ENCODE data around the gene MICALL2. TPM values are rescaled to one million over a fixed set of nuclear protein-coding genes. Genes with fewer than 3 reads are reported as not detected.

Gene MICALL2
- total and polyA plus RNA-seq, 4 donors: 2.9 to 16.3 (median 7.6) TPM

DNA sequence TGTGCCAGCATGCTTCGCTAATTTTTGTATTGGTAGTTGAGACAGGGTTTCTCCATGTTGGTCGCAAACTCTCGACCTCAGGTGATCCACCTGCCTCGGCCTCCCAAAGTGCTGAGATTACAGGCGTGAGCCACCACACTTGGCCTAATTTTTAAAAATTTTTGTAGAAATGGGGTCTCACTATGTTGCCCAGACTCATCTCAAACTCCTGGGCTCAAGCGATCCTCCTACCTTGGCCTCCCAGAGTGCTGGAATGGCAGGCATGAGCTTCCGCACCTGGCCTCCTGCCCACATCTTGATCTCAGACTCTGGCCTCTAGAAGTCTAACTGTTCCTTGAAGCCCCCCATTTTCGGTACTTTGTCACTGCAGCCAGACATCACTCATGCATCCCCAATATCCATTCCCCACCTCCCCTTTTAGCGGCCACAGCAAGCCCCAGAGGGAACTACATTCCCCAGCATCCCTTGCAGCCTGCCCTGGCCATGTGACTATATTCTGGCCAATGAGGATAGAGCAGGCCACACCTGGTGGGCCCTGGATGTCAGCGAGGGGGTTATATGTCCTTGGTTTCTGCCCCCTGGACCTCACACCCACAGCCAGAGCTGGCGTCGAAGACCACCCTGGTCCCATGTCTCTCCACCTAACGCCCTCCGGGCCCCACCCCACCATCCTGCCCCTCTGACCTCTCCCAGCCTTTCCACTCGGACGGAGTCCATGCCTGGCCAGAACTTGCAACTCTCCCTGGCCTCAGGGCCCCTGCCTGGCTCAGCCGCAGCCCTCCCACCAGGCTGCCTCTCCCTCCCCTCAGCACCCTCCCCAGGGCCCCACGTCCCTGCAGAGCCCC is 33.8 kb downstream of the MICALL2 start:
- H3K27me3 ChIP-seq (ENCODE audit: control insufficient read depth in 4 of 4, insufficient read depth in 4 of 4, low read length in 3 of 4): no peaks in the 10 kb centered on the region
- no peaks in the 10 kb centered on the region for H3K4me1 ChIP-seq (ENCODE audit: control insufficient read depth in 4 of 4, insufficient read depth in 4 of 4, low read length in 3 of 4)
- no peak overlapping the region for H3K4me3 ChIP-seq (ENCODE audit: low read depth in 1 of 3, low read length in 3 of 3)
- WGBS: 69% methylated on average over 18 of the region's 18 CpGs
- no peak overlapping the region for H3K9ac ChIP-seq (ENCODE audit: low read depth in 1 of 2, low read length in 2 of 2)
- no peak overlapping the region for H3K27ac ChIP-seq (ENCODE audit: low read depth in 1 of 2, low read length in 2 of 2)
- TF ChIP-seq GABPA (IDR thresholded peaks at IDR 0.05 in 1 of 2, conservative IDR thresholded peaks at IDR 0.05 in 1 of 2) (no peak), NR2F2 (IDR thresholded peaks at IDR 0.05) (no peak)
- no peaks in the 10 kb centered on the region for H3K9me3 ChIP-seq (ENCODE audit: control insufficient read depth in 4 of 4, low read length in 3 of 4)
- no peak for DNase-seq (ENCODE audit: low spot score)
- no peaks in the 10 kb centered on the region for H3K36me3 ChIP-seq (ENCODE audit: control insufficient read depth in 4 of 4, insufficient read depth in 3 of 4, low read depth in 1 of 4, low read length in 3 of 4)

DNA sequence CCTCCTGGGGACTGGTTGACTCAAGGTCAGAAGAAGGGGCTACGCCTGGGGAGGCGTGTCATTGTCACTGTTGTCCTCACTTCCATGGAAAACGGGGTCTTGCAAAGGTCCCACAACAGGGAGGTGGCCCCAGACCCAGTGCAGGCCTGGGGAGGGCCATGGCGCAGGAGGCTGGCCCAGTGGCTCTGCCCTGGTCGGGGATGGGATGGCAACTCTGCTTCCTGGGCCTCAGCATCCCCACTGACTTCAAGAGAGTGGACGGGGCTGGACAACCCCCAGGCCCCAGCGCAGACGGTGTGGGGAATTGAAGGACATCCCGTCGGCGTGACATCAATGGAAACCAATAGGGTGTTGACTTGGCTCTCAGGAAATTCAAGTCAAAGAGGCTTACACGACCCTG is 35.2 kb downstream of the MICALL2 start:
- Histone ChIP-seq H3K27me3 (ENCODE audit: control insufficient read depth in 4 of 4, insufficient read depth in 4 of 4, low read length in 3 of 4) (no peaks in the 10 kb centered on the region), H3K27ac (ENCODE audit: low read depth in 1 of 2, low read length in 2 of 2) (no peak overlapping the region), H3K4me1 (ENCODE audit: control insufficient read depth in 4 of 4, insufficient read depth in 4 of 4, low read length in 3 of 4) (no peaks in the 10 kb centered on the region), H3K4me3 (ENCODE audit: low read depth in 1 of 3, low read length in 3 of 3) (no peak overlapping the region), H3K9ac (ENCODE audit: low read depth in 1 of 2, low read length in 2 of 2) (no peak overlapping the region), H3K9me3 (ENCODE audit: control insufficient read depth in 4 of 4, low read length in 3 of 4) (no peaks in the 10 kb centered on the region), H3K36me3 (ENCODE audit: control insufficient read depth in 4 of 4, insufficient read depth in 3 of 4, low read depth in 1 of 4, low read length in 3 of 4) (no peaks in the 10 kb centered on the region)
- TF ChIP-seq, protein P1, sequence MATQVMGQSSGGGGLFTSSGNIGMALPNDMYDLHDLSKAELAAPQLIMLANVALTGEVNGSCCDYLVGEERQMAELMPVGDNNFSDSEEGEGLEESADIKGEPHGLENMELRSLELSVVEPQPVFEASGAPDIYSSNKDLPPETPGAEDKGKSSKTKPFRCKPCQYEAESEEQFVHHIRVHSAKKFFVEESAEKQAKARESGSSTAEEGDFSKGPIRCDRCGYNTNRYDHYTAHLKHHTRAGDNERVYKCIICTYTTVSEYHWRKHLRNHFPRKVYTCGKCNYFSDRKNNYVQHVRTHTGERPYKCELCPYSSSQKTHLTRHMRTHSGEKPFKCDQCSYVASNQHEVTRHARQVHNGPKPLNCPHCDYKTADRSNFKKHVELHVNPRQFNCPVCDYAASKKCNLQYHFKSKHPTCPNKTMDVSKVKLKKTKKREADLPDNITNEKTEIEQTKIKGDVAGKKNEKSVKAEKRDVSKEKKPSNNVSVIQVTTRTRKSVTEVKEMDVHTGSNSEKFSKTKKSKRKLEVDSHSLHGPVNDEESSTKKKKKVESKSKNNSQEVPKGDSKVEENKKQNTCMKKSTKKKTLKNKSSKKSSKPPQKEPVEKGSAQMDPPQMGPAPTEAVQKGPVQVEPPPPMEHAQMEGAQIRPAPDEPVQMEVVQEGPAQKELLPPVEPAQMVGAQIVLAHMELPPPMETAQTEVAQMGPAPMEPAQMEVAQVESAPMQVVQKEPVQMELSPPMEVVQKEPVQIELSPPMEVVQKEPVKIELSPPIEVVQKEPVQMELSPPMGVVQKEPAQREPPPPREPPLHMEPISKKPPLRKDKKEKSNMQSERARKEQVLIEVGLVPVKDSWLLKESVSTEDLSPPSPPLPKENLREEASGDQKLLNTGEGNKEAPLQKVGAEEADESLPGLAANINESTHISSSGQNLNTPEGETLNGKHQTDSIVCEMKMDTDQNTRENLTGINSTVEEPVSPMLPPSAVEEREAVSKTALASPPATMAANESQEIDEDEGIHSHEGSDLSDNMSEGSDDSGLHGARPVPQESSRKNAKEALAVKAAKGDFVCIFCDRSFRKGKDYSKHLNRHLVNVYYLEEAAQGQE (IDR thresholded peaks at IDR 0.05): no peak
- TF ChIP-seq NR2F2 (IDR thresholded peaks at IDR 0.05) (no peak), RAD21 (IDR thresholded peaks at IDR 0.05) (no peak), HNF4G (IDR thresholded peaks at IDR 0.05) (no peak), FOXA2 (IDR thresholded peaks at IDR 0.05) (no peak), RXRA (IDR thresholded peaks at IDR 0.05) (no peak), EGR1 (IDR thresholded peaks at IDR 0.05; ENCODE audit: low read depth in 2 of 2) (no peak), SP1 (IDR thresholded peaks at IDR 0.05) (no peak)
- TF ChIP-seq, protein P2, sequence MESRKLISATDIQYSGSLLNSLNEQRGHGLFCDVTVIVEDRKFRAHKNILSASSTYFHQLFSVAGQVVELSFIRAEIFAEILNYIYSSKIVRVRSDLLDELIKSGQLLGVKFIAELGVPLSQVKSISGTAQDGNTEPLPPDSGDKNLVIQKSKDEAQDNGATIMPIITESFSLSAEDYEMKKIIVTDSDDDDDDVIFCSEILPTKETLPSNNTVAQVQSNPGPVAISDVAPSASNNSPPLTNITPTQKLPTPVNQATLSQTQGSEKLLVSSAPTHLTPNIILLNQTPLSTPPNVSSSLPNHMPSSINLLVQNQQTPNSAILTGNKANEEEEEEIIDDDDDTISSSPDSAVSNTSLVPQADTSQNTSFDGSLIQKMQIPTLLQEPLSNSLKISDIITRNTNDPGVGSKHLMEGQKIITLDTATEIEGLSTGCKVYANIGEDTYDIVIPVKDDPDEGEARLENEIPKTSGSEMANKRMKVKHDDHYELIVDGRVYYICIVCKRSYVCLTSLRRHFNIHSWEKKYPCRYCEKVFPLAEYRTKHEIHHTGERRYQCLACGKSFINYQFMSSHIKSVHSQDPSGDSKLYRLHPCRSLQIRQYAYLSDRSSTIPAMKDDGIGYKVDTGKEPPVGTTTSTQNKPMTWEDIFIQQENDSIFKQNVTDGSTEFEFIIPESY (IDR thresholded peaks at IDR 0.05): no peak
- TF ChIP-seq, protein P3, sequence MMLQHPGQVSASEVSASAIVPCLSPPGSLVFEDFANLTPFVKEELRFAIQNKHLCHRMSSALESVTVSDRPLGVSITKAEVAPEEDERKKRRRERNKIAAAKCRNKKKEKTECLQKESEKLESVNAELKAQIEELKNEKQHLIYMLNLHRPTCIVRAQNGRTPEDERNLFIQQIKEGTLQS (IDR thresholded peaks at IDR 0.05): no peak
- TF ChIP-seq, protein P4, sequence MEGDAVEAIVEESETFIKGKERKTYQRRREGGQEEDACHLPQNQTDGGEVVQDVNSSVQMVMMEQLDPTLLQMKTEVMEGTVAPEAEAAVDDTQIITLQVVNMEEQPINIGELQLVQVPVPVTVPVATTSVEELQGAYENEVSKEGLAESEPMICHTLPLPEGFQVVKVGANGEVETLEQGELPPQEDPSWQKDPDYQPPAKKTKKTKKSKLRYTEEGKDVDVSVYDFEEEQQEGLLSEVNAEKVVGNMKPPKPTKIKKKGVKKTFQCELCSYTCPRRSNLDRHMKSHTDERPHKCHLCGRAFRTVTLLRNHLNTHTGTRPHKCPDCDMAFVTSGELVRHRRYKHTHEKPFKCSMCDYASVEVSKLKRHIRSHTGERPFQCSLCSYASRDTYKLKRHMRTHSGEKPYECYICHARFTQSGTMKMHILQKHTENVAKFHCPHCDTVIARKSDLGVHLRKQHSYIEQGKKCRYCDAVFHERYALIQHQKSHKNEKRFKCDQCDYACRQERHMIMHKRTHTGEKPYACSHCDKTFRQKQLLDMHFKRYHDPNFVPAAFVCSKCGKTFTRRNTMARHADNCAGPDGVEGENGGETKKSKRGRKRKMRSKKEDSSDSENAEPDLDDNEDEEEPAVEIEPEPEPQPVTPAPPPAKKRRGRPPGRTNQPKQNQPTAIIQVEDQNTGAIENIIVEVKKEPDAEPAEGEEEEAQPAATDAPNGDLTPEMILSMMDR (IDR thresholded peaks at IDR 0.05; ENCODE audit: low read depth, low read length, missing input control): no peak
- 84% methylated on average over 12 of the region's 12 CpGs for WGBS
- no peak for DNase-seq (ENCODE audit: low spot score)

Data from liver (tissue), 9 donors.